ENCODE data around the gene CLHC1.

- TF ChIP-seq POLR2A (IDR thresholded peaks at IDR 0.05) (no peak), POLR2AphosphoS5 (IDR thresholded peaks at IDR 0.05) (no peak)
Observed at GRCh38 chr2:55239656-55240222, 7.6 kb upstream of the CLHC1 start.

Measured in suprapubic skin (tissue), 4 donors.